Esophagus muscularis mucosa (tissue), 4 donors: Measurements from ENCODE around the gene PKD1L1. TPM values are rescaled to one million over a fixed set of nuclear protein-coding genes. Genes with fewer than 3 reads are reported as not detected.

Experiments used
- DNase-seq: peaks from one replicate; pipeline ENCODE4 v3.0.0-alpha.2; 2017; ENCODE audit errors: extremely low spot score
- H3K27ac ChIP-seq, 4 donors: fragments of 200-600 bp; sonication (generic); replicated peaks in 1 of 4; 1 replicate in 3 of 4; 2 replicates in 1 of 4; pipeline ENCODE4 v1.5.1; 2016 to 2019; ENCODE audit warnings: mild to moderate bottlenecking in 1 of 4
- H3K27me3 ChIP-seq, 4 donors: fragments of 200-600 bp; sonication (generic); one replicate each; pipeline versions ENCODE4 v1.5.1 to v1.6.0; 2016 to 2019
- H3K36me3 ChIP-seq, 4 donors: fragments of 200-600 bp; sonication (generic); one replicate each; pipeline ENCODE4 v1.5.1; 2016 to 2019
- H3K4me1 ChIP-seq, 4 donors: fragments of 200-600 bp; sonication (generic); one replicate each; pipeline ENCODE4 v1.5.1; 2016 to 2019
- H3K4me3 ChIP-seq, 4 donors: fragments of 200-600 bp; sonication (generic); 1 replicate in 2 of 4; 2 replicates in 2 of 4; pipeline ENCODE4 v1.5.1; 2016 to 2019; ENCODE audit warnings: mild to moderate bottlenecking in 4 of 4, moderate library complexity in 1 of 4
- H3K9me3 ChIP-seq, 4 donors: fragments of 200-600 bp; sonication (generic); 1 replicate in 3 of 4; 2 replicates in 1 of 4; pipeline ENCODE4 v1.5.1; 2016 to 2019
- EP300 ChIP-seq: sonication (generic); formaldehyde crosslinking; IDR thresholded peaks from one replicate; pipeline ENCODE4 v1.6.1; 2017; ENCODE audit warnings: antibody characterized with exemption
- POLR2A ChIP-seq: fragments of 450-650 bp; IDR thresholded peaks from one replicate; pipeline ENCODE4 v1.6.1; 2017; ENCODE audit warnings: antibody characterized with exemption, moderate library complexity, mild to moderate bottlenecking, low read depth
- POLR2AphosphoS5 ChIP-seq, 2 donors: sonication (generic); formaldehyde crosslinking; IDR thresholded peaks; one replicate each; pipeline ENCODE4 v1.6.1; 2017; ENCODE audit warnings: antibody characterized with exemption in 2 of 2
- WGBS: methylation state at CpG from one replicate; pipeline ENCODE4 v1.1.5; 2018; 5-methylcytosine and 5-hydroxymethylcytosine counted together
- intact Hi-C: fragments of 100-400 bp; cut with DNase I; formaldehyde crosslinking; loops from one replicate; pipeline ENCODE4 v1.15.1; 2023
- total RNA-seq, 4 donors: library from RNA; depleted of rRNA; stranded (reverse); fragments of >200 nt; gene quantifications; one replicate each; pipeline versions ENCODE4 v1.1.0 to v1.2.1, GENCODE V29; 2016
- TF ChIP-seq, protein P1 (sequence below), 3 experiments: fragments of 200-600 bp in 2 of 3; fragments of 450-650 bp in 1 of 3; sonication (generic) in 2 of 3; IDR thresholded peaks; one replicate each; pipeline ENCODE4 v1.5.1; 2017 to 2019; ENCODE audit warnings: antibody characterized with exemption in 3 of 3, mild to moderate bottlenecking in 2 of 3, moderate library complexity in 1 of 3

The PKD1L1 gene
- total RNA-seq, 4 donors from 2014 or later = 0.50 to 1.7 (median 0.73) TPM

DNA sequence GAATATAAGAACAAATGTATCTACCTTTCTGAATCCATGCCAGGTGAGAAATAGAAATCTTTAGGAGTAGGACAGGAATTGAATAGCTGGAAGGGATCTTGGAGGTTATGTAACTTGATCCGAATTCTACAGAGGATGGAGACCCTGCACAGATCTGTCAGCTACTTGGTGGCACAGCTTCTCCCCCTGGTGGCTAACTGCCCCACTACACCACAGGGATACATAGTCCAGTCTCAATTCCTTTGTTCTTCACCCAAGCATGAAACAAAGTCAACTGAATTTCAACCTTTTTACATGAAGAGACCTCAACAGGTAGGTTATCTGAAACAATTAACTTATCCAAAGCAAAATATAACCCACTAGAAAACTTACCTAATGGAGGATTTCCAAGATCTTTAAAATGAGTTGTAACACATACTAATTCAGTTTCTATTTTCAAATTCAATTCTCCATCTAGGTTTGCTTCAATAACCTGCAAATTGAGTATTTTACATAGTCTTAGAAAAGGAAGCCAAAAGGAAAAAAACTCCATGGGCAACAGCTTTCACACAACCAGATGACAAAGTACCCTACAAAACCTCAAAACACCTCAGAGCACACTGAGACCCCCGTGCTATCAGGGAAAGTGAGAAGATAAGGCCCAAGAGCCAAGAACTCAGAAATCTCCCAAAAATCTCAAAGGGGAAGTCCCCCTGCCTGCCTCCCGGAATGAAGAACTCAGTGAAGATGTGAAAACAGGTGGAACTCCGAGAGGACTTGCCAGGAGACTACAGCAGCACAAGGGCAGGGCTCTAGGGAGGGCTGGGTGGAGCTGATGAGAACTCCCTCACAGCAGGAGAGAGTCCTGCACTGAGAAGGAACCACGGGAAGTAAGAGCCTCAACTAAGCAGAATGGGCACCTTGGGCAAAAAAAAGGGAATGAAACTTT, 20.8 kb upstream of the PKD1L1 start:
- peak; percentile 70 for DNase-seq
- H3K27ac ChIP-seq = no peak overlapping the region

DNA sequence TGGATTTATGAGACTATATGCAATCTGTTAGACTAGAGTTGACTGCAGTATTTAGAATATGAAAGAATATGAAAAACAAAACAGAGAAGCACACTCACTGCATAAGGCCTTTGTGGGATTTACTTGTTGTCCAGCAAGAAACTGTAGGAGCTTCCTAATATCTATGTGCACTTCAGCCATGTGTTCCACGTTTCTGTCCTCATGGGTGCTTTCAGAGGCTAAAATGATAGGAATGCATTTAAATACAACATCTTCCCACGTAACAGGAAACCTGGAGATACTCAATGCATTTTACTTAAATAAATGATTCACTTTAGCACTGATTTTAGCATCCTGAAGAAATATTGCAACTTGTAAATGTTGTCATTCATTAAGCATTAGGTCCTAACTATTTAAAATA, 19.4 kb upstream of the PKD1L1 start:
- Histone ChIP-seq H3K9me3 (no peaks in the 10 kb centered on the region), H3K4me1 (peaks cover 0 to 13% (median 0%) of the 10 kb centered on the region in 4 donors), H3K36me3 (peaks cover 46 to 92% (median 83%) of the 10 kb centered on the region in 4 donors), H3K27me3 (no peaks in the 10 kb centered on the region), H3K27ac (no peak overlapping the region), H3K4me3 (no peak overlapping the region)
- WGBS = 64% methylated on average over 2 of the region's 2 CpGs
- TF ChIP-seq, protein P1, sequence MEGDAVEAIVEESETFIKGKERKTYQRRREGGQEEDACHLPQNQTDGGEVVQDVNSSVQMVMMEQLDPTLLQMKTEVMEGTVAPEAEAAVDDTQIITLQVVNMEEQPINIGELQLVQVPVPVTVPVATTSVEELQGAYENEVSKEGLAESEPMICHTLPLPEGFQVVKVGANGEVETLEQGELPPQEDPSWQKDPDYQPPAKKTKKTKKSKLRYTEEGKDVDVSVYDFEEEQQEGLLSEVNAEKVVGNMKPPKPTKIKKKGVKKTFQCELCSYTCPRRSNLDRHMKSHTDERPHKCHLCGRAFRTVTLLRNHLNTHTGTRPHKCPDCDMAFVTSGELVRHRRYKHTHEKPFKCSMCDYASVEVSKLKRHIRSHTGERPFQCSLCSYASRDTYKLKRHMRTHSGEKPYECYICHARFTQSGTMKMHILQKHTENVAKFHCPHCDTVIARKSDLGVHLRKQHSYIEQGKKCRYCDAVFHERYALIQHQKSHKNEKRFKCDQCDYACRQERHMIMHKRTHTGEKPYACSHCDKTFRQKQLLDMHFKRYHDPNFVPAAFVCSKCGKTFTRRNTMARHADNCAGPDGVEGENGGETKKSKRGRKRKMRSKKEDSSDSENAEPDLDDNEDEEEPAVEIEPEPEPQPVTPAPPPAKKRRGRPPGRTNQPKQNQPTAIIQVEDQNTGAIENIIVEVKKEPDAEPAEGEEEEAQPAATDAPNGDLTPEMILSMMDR (IDR thresholded peaks at IDR 0.05) = no peak
- TF ChIP-seq EP300 (no peak), POLR2AphosphoS5 (IDR thresholded peaks at IDR 0.05) (no peak), POLR2A (no peak)
- no peak for DNase-seq
- intact Hi-C loops = no loop called here

More for the DNA sequence above, 20.8 kb upstream of the PKD1L1 start:
- no peak for TF ChIP-seq POLR2AphosphoS5 (IDR thresholded peaks at IDR 0.05)
- TF ChIP-seq EP300 = no peak
- TF ChIP-seq, protein P1 (IDR thresholded peaks at IDR 0.05) = peak; percentile 54 to 80 (median 54)
- no peak for TF ChIP-seq POLR2A
- intact Hi-C loops = no loop called here
- Histone ChIP-seq H3K27me3 (no peaks in the 10 kb centered on the region), H3K36me3 (peaks cover 48 to 92% (median 85%) of the 10 kb centered on the region in 4 donors), H3K4me3 (no peak overlapping the region), H3K4me1 (peaks cover 0 to 13% (median 0%) of the 10 kb centered on the region in 4 donors), H3K9me3 (no peaks in the 10 kb centered on the region)
- 61% methylated on average over 5 of the region's 5 CpGs for WGBS

DNA sequence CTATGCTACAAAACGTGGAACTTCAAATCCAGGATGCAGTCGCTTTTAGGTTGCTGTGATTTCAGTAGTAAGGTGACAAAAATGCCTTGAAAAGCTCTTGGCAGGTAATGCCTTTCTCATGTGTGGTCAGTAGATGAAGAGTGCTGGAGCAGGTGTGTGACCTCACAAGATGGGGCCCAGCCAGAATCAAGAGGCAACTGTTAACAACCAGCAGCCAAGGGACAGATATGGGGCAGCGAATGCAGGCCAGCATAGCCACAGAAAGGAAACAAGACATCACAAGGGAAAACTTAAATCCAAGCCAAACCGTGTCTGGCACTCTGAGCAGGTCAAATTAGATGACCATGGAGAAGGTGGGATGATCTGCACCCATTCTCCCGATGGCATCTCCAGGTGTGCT, 18.9 kb upstream of the PKD1L1 start:
- Histone ChIP-seq H3K4me1 (peaks cover 0 to 13% (median 0%) of the 10 kb centered on the region in 4 donors), H3K27me3 (no peaks in the 10 kb centered on the region), H3K27ac (no peak overlapping the region), H3K4me3 (no peak overlapping the region), H3K36me3 (peaks cover 52 to 94% (median 85%) of the 10 kb centered on the region in 4 donors), H3K9me3 (no peaks in the 10 kb centered on the region)
- WGBS = 80% methylated on average over 5 of the region's 5 CpGs
- no peak for TF ChIP-seq POLR2A
- no peak for TF ChIP-seq POLR2AphosphoS5 (IDR thresholded peaks at IDR 0.05)
- no peak for TF ChIP-seq EP300
- TF ChIP-seq, protein P1 (IDR thresholded peaks at IDR 0.05) = no peak
- no peak for DNase-seq
- intact Hi-C loops = no loop called here

DNA sequence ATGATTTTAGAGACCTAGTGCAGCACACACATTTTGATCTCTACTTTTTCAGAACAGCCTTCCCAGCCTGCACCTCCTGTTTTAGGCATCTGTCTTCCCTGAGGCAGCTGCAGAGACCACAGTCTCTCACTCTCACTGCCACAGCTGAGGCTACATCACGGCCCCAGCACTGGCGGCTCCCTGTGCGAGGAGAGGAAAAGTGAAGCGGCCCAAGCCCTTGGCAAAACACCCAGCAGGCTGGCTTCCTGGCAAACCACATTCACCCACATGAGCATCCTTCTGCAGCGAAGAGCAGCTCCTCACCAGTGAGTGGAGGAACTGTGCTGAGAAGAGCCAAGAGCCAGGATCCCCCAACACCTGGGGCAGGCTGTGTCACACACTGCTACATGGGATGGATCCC, 17.2 kb upstream of the PKD1L1 start:
- no peak for DNase-seq
- H3K9me3 ChIP-seq = no peaks in the 10 kb centered on the region
- no peaks in the 10 kb centered on the region for H3K27me3 ChIP-seq
- peaks cover 61 to 93% (median 89%) of the 10 kb centered on the region in 4 donors for H3K36me3 ChIP-seq
- H3K27ac ChIP-seq = no peak overlapping the region
- H3K4me1 ChIP-seq = peaks cover 0 to 2% (median 0%) of the 10 kb centered on the region in 4 donors
- intact Hi-C loops = no loop called here
- 89% methylated on average over 5 of the region's 5 CpGs for WGBS
- TF ChIP-seq POLR2AphosphoS5 (IDR thresholded peaks at IDR 0.05) = no peak
- H3K4me3 ChIP-seq = no peak overlapping the region

DNA sequence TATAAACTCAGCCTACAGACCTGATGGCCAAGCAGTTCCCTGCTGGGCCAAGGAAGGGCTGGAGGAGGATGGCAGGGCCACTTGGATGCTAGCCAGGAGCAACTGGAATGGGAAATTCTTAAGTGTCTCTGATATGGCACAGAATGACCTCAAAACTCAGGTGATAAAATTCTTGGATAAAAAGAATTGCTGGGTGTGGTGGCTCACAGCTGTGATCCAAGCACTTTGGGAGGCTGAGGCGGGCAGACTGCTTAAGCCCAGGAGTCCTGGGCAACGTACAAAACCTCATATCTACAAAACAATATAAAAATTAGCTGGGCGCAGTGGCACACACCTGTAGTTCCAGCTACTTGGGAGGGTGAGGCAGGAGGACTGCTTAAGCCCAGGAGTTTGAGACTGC, 14.0 kb upstream of the PKD1L1 start:
- no peaks in the 10 kb centered on the region for H3K9me3 ChIP-seq
- intact Hi-C loops = no loop called here
- H3K36me3 ChIP-seq = peaks cover 54 to 67% (median 65%) of the 10 kb centered on the region in 4 donors
- DNase-seq = no peak
- H3K4me1 ChIP-seq = no peaks in the 10 kb centered on the region
- 100% methylated on average over 3 of the region's 3 CpGs for WGBS
- TF ChIP-seq, protein P1 (IDR thresholded peaks at IDR 0.05) = no peak
- TF ChIP-seq EP300 (no peak), POLR2A (no peak), POLR2AphosphoS5 (IDR thresholded peaks at IDR 0.05) (no peak)
- H3K27me3 ChIP-seq = no peaks in the 10 kb centered on the region
- H3K27ac ChIP-seq = no peak overlapping the region
- no peak overlapping the region for H3K4me3 ChIP-seq
